GM21515 (cell line): ENCODE measurements around the gene ICA1L.
"Not testable (repeated sequence)": the region's sequence is repeated elsewhere in the genome, so short reads cannot be mapped to it uniquely, and the experiment has no call there.

Experiments
- ATAC-seq: cut with Tn5 transposase; IDR thresholded peaks from one replicate; pipeline ENCODE4 v1.9.1; 2021; ENCODE audit not compliant: unreplicated experiment

Gene ICA1L

GRCh38 chr2:202871300-202872141, at the start of gene ICA1L:
ICA1L (minus strand) TSS chr2:202871766; CDS start chr2:202829009, 42,757 bp downstream.
- ATAC-seq: peak; percentile 51

- no peak for ATAC-seq
These were observed 47.3 kb upstream of the ICA1L start for GRCh38 chr2:202918860-202919259.

- peak; percentile 55 for ATAC-seq
These were observed 41.0 kb upstream of the ICA1L start for GRCh38 chr2:202912342-202913201.

- peak; percentile 71 for ATAC-seq
These were observed 40.2 kb upstream of the ICA1L start, which contains the start of the genes CARF and WDR12 for GRCh38 chr2:202911512-202912341. CARF (plus strand) TSS chr2:202912275; CDS start chr2:202941903, 29,628 bp downstream. WDR12 (minus strand) TSS chr2:202911673; CDS start chr2:202911476, 197 bp downstream.

- ATAC-seq: peak; percentile 12
These were observed 39.6 kb upstream of the ICA1L start for GRCh38 chr2:202911203-202911511.

GRCh38 chr2:202910698-202911097, 39.1 kb upstream of the ICA1L start:
- no peak for ATAC-seq

- ATAC-seq: not testable (repeated sequence)
These were observed 38.7 kb upstream of the ICA1L start for GRCh38 chr2:202910250-202910649.

- ATAC-seq: no peak
These were observed 38.0 kb upstream of the ICA1L start for GRCh38 chr2:202909394-202910192.

GRCh38 chr2:202908186-202908585, 36.6 kb upstream of the ICA1L start:
- ATAC-seq: no peak

GRCh38 chr2:202905507-202905906, 33.9 kb upstream of the ICA1L start:
- not testable (repeated sequence) for ATAC-seq

- no peak for ATAC-seq
These were observed 13.6 kb upstream of the ICA1L start for GRCh38 chr2:202885190-202885589.

- no peak for ATAC-seq
These were observed 12.6 kb upstream of the ICA1L start for GRCh38 chr2:202883987-202884675.

- ATAC-seq: no peak
These were observed 10.0 kb upstream of the ICA1L start for GRCh38 chr2:202881570-202881969.

GRCh38 chr2:202877699-202878098, 6.1 kb upstream of the ICA1L start:
- no peak for ATAC-seq

GRCh38 chr2:202870431-202871299, 901 bp downstream of the ICA1L start:
- ATAC-seq: peak; percentile 72

GRCh38 chr2:202861987-202862386, 9.6 kb downstream of the ICA1L start:
- ATAC-seq: no peak

- no peak for ATAC-seq
These were observed 13.0 kb downstream of the ICA1L start for GRCh38 chr2:202858601-202859000.

GRCh38 chr2:202849343-202849742, 22.2 kb downstream of the ICA1L start:
- not testable (repeated sequence) for ATAC-seq

- ATAC-seq: no peak
These were observed 22.8 kb downstream of the ICA1L start for GRCh38 chr2:202848813-202849212.
